NCI-H2196 (cell line): ENCODE measurements around the gene IDE.

Experiments used
- DNase-seq: peaks from one replicate; lab custom pipeline; 2025; ENCODE audit not compliant: unreplicated experiment; lab: John Stamatoyannopoulos, UW

Gene IDE

DNA sequence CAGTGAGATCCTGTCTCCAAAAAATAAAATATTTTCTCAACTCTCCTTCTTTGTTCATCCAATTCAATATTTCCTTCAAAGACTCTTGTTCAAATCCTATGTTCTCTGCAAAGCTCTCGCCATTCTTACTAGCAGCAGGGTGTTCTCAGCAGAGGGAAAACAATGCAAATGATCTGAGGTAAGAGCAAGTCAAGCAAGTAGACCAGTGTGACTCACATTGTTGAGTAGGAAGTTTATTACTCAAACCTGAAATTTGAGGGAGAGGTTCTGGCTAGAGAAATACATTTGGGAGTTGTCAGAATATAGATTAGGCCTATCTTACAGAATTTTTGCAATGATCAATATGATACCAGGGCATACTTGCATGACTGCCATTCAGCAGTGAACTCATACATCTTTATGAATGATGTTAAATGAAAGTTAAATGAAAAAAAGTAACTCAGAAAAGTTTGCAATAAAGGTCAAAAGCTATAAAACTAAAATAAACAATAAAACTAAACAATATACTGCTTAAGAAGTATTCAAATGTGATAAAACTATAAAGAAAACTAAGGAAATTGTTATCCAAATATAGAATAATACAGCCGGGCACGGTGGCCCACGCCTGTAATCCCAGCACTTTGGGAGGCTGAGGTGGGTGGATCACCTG is 5.8 kb downstream of the IDE start:
- no peak for DNase-seq

DNA sequence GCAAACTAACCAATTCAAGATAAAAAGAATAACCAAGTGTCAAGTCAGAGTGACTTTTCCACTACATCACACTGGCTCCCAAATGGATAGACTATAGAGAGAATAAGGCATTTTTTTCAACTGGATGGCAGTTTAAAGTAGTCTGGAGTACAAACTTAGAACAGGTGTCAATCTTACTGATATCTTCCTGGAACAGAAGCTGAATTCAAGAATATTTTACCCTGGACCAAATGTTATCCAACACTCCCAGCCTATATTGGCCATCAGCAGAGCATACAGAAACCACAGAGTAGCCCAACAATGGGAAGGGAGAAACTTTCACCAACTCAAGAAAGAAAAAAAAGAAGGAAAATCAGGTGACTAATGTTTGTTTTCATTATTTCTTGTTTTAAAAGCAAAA is 11.5 kb downstream of the IDE start:
- no peak for DNase-seq

DNA sequence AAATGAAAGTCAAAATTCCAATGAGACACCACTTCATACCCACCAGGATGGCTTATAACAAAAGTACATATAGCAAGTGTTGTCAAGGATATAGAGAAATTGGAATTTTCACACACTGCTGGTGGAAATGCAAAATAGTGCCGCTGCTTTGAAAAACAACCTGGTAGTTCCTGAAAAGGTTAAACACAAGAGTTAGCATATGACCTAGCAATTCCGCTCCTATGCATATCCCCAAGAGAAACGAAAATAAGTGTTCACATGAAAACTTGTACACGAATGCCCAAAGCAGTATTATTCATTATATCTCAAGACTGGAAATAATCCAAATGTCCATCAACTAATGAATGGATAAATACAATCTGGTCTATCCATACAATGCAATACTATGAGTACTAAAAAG is 14.8 kb downstream of the IDE start:
- DNase-seq: no peak

GRCh38 chr10:92553959-92554358 is 19.9 kb downstream of the IDE start:
- no peak for DNase-seq

GRCh38 chr10:92552310-92552709 is 21.6 kb downstream of the IDE start:
- DNase-seq: no peak

DNA sequence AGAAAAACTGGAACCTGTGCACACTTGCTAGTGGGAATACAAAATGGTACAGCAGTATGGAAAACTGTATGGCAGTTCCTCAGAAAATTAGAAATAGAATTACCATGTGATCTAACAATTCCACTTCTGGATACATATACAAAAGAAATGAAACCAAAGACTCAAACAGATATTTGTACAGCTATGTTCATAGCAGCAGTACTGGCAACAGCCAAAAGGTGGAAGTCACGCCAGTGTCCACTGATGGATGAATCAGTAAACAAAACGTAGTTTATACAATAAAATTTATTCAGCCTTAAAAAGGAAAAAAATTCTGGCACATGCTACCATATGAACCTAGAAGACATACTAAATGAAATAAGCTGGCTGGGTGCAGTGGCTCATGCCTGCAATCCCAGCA is 23.0 kb downstream of the IDE start:
- no peak for DNase-seq

DNA sequence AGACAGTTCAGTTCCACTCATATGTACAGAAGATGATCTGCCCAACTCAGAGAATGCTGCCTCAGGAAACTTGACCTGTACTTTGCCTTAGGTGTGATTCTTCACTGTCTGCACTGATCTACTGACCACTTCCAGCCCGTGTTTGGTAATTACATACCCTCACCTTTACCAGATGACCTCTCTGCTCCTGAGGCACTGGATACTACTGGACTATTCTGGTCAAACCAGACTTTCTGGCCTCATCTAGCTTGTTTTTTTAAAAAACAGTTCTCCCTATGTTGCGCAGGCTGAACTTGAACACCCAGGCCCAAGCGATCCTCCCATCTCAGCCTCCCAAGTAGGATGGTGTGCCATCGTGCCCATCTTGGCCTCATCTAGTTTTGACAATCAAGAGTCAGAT is 26.2 kb downstream of the IDE start:
- DNase-seq: no peak

DNA sequence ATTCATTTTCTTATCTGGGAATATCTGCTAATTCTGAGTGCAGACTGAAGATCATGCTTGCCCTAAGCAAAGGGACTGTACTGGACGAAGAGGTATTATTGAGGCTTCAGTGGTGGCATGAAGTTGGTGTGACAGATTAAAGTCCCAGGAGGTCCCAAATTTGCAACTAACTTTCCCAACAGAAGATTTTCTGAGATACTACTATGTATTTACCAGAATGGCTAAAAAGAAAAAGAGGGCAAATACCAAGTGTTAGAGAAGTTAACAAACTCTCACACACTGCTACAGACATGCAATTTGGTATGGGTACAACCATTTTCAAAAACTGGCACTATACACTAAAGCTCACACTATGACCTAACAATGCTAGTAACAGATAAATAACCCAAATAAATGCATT is 28.3 kb downstream of the IDE start:
- DNase-seq: no peak

- no peak for DNase-seq
Measured at GRCh38 chr10:92544296-92544695, 29.6 kb downstream of the IDE start.

DNA sequence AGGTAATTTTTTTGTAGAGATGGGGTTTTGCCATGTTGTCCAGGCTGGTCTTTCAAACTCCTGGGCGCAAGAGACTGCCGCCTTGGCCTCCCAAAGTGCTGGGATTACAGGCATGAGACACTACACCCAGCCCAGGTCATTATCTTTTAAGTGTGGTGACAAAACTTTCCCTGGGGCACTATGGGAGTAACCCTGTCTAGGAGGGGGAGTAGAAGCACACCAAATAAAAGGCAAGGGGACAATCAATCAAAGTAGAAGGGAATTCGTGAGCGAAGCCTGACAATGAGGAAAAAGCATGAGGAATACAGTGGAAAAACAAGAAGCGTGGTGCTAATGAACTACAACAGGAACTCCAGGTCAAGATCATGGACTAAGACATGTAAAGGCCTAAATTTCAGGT is 31.4 kb downstream of the IDE start:
- no peak for DNase-seq

GRCh38 chr10:92541583-92541982 is 32.3 kb downstream of the IDE start:
- DNase-seq: no peak

GRCh38 chr10:92538231-92538958 is 35.5 kb downstream of the IDE start:
- no peak for DNase-seq

DNA sequence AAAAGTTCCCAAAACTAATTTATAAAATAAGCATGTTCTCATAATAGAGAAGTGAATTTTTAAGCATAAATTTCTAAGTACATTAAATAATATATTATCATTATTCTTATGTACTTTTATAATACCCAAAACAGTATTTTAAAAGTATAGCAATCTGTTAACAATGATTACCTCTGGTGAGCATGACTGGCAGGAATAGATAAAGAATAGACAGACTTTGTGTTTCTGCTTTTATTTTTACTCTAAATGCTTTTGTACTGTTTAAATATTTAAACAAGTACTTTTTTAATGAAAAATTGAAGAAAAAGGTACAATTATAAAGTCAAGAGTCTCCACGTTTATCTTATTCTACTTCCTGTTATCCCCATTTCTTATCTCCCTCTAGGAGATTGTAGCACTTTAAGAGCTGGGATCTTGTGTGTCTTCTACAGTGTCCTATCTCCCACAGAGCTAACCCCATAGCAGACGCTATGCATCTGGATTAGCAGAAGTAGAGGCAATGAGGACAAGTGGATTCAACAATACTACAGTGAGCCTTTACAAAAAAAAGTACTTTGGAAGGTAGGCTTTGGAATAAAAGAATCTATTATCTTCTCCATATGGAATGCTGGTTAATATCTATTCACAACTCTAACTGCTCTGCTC is 42.9 kb downstream of the IDE start:
- DNase-seq: no peak

GRCh38 chr10:92530421-92530820 is 43.5 kb downstream of the IDE start:
- no peak for DNase-seq

- DNase-seq: no peak
Measured at GRCh38 chr10:92527716-92528115, 46.2 kb downstream of the IDE start.

GRCh38 chr10:92523639-92524038 is 50.3 kb downstream of the IDE start:
- no peak for DNase-seq

DNA sequence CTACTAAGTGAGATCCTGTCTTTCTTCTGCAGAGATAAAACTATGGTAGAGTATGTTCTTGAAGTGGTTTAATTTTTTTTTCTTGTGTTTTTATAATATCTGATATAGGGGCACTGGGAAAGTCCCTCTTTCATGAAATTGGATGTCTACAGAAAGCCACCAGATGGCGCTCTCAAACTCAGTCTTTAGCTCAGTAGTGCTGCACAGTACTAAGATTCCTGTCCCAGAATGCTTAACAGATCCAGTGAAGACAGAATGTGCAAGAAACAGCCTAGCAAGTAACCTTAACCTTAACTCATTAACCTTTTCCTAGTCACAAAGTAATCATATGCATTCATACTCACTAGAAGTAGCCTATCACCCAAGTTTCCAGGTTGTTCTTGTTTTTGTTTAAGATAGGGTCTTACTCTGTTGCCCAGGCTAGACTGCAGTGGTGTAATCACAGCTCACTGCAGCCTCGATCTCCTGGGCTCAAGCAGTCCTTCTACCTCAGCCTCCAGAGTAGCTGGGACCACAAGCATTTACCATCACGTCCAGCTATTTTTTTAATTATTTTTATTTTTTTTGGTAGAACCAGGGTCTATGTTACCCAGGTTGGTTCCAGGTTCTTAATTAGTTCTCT is 56.7 kb downstream of the IDE start:
- peak; percentile 53 for DNase-seq

DNA sequence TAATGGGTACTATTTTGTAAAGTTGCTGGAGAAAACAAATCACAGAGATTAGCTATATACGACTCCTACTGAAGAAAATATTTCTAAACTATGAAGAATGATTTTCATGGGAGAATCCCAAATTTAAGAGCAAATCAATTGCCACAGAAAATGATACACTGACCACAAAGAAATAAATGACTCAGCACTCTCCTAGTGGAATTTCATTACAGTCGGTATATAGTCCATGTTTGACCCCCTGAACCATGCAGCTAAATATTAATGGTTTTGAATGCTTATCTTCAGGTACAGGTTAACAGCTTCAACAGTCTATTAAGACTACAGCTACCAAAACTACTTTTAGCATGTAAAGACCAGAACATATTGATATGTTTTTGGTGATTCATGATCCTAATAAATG is 65.0 kb downstream of the IDE start:
- no peak for DNase-seq

- no peak for DNase-seq
Measured at GRCh38 chr10:92506336-92506735, 67.6 kb downstream of the IDE start.

DNA sequence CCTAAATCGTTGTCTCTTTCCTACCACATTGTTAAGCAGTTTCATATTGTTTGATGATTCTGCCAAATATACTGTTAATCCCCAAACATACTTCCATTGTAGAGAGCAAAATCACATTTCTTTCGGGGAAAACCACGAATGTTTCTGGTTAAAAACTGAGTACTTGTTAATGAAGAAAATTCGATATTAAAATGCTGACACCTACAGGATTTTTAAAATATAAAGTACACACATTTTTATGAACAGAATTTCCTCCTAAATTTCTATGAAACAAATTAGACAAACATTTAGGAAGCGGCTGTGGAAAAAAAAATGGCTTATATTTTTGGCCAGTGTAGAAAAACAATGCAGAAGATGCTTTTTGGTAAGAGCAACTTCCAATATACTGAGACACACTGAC is 68.8 kb downstream of the IDE start:
- no peak for DNase-seq

DNA sequence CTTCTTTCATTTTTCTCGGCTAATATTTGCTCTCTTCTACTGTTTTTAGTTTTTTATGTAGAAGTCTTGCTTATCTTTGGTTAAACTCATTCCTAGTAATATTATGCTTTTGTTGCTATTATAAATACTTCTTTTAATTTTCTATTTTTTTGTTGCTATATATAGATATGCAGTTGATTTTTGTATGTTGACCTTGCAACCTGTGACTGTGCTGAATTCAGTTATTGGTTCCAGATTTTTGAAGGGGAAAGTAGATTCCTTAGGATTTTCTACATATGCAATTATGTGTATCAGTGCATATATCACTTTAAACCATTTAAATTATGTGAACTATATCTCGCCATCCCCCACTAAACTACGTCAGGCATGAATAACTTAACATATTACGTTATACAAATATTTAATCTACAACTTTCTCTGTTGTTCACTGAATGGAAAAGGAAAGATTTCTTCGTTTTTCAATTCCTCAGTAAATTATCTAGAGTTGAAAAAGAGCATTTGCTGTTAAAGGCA is 71.5 kb downstream of the IDE start:
- no peak for DNase-seq

DNA sequence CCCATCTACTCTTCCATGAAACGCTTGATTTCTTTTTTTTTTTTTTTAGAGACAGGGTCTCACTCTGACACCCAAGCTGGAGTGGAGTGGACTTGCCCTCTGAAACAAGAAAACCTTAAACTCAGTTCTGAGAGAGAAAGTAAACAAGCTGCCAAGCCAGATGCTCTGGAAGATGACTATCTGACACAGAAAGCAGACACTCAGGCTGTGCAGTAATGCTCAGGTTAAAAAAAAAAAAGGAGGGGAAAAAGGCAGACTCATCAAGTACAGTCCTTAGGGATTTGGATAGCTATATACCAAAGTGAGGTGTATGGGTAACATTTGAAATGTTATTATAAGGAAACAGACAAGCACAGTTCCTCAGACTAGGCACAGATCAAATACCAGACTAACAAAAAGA is 80.5 kb downstream of the IDE start:
- no peak for DNase-seq
